ENCODE results near the gene NXPH2.

DNA sequence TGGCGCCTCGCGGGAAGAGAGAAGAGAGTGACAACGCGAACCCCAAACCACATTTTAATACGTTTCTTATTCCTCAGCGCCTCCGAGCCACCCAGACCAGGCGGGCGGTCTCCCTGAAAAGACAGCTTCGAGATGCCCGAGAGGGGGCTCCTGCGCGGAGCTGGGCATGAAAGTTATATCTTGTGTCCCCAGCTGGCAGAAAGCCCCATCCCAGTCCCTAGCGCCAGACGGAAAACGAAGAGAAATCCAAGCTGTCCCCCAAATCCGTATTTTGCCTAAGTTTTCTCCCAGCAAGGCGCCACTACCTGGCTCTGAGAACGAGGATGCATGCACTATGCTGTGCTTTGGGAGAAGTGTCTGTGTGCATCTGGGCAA, 797 bp downstream of the NXPH2 start:
- TF ChIP-seq ZFP30 (CRISPR knock-in tag; IDR thresholded peaks at IDR 0.05; ENCODE audit: borderline replicate concordance) = no peak
- TF ChIP-seq CEBPB (tag; IDR thresholded peaks at IDR 0.05) = no peak
- TF ChIP-seq, protein P1, sequence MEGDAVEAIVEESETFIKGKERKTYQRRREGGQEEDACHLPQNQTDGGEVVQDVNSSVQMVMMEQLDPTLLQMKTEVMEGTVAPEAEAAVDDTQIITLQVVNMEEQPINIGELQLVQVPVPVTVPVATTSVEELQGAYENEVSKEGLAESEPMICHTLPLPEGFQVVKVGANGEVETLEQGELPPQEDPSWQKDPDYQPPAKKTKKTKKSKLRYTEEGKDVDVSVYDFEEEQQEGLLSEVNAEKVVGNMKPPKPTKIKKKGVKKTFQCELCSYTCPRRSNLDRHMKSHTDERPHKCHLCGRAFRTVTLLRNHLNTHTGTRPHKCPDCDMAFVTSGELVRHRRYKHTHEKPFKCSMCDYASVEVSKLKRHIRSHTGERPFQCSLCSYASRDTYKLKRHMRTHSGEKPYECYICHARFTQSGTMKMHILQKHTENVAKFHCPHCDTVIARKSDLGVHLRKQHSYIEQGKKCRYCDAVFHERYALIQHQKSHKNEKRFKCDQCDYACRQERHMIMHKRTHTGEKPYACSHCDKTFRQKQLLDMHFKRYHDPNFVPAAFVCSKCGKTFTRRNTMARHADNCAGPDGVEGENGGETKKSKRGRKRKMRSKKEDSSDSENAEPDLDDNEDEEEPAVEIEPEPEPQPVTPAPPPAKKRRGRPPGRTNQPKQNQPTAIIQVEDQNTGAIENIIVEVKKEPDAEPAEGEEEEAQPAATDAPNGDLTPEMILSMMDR (IDR thresholded peaks at IDR 0.05 in 2 of 3, conservative IDR thresholded peaks at IDR 0.05 in 1 of 3; ENCODE audit: insufficient read depth in 2 of 3, low read depth in 1 of 3, low read length in 3 of 3) = no peak
- TF ChIP-seq TAF1 (IDR thresholded peaks at IDR 0.05; ENCODE audit: control insufficient read depth, extremely low read depth, insufficient read depth, low read length, severe bottlenecking) = no peak
